HEK293 (cell line): ENCODE data around the gene CTNNA2.

ENCODE experiments used
- CTCF ChIA-PET: fragments of 350-600 bp; formaldehyde crosslinking; extraction: SDS; loops from one replicate; lab custom pipeline; 2021; ENCODE audit warnings: antibody characterized with exemption; lab: Yijun Ruan, JAX
- POLR2A ChIA-PET: fragments of 300-600 bp; formaldehyde crosslinking; extraction: SDS; loops from one replicate; lab custom pipeline; 2020; ENCODE audit warnings: antibody characterized with exemption, inconsistent platforms; lab: Yijun Ruan, JAX
- H3K27ac ChIP-seq: fragments of 200-500 bp; sonication (Bioruptor generic); 2 replicates; pipeline ENCODE4 v1.5.1; 2014; ENCODE audit warnings: low read depth, low read length, control low read depth, inconsistent platforms; ENCODE audit errors: extremely low read depth
- H3K36me3 ChIP-seq, 2 experiments: fragments of 200-500 bp in 1 of 2; sonication (Bioruptor generic) in 1 of 2; 1 replicate in 1 of 2; 2 replicates in 1 of 2; pipeline ENCODE4 v1.5.1; 2014 to 2017; ENCODE audit warnings: inconsistent platforms in 2 of 2, low read length in 2 of 2; ENCODE audit not compliant: control insufficient read depth in 2 of 2, insufficient read depth in 1 of 2
- H3K4me1 ChIP-seq: fragments of 200-500 bp; sonication (Bioruptor generic); 2 replicates; pipeline ENCODE4 v1.5.1; 2014; ENCODE audit warnings: mild to moderate bottlenecking, low read length, inconsistent platforms; ENCODE audit not compliant: control insufficient read depth, insufficient read depth
- H3K4me3 ChIP-seq: 2 replicates; pipeline ENCODE4 v1.5.1; 2011; ENCODE audit warnings: low read depth, mild to moderate bottlenecking, control low read depth, low read length, moderate library complexity
- H3K9me3 ChIP-seq: fragments of 200-500 bp; sonication (Bioruptor generic); 2 replicates; pipeline ENCODE4 v1.5.1; 2014; ENCODE audit warnings: low read depth, low read length, inconsistent platforms; ENCODE audit not compliant: control insufficient read depth, insufficient read depth
- BCL11A ChIP-seq: fragments of 450-650 bp; formaldehyde crosslinking; IDR thresholded peaks from 2 replicates; pipeline ENCODE4 v1.5.1; 2016; ENCODE audit warnings: low read depth, missing biosample characterization, missing genetic modification characterization
- CTCF ChIP-seq: fragments of 450-650 bp; formaldehyde crosslinking; IDR thresholded peaks from 2 replicates; pipeline ENCODE4 v1.5.1; 2016; ENCODE audit warnings: missing biosample characterization, missing genetic modification characterization
- OSR2 ChIP-seq: fragments of 450-650 bp; formaldehyde crosslinking; IDR thresholded peaks from 2 replicates; pipeline ENCODE4 v1.5.1; 2016; ENCODE audit warnings: missing biosample characterization, missing genetic modification characterization
- PRDM1 ChIP-seq: fragments of 450-650 bp; formaldehyde crosslinking; IDR thresholded peaks from 2 replicates; pipeline ENCODE4; 2016; ENCODE audit warnings: missing biosample characterization, missing genetic modification characterization
- PRDM10 ChIP-seq: fragments of 450-650 bp; formaldehyde crosslinking; IDR thresholded peaks from 2 replicates; pipeline ENCODE4 v1.5.1; 2016; ENCODE audit warnings: missing biosample characterization, missing genetic modification characterization
- YY2 ChIP-seq: fragments of 450-650 bp; formaldehyde crosslinking; IDR thresholded peaks from 2 replicates; pipeline ENCODE4 v1.5.1; 2016; ENCODE audit warnings: missing biosample characterization, missing genetic modification characterization
- ZNF169 ChIP-seq: fragments of 450-650 bp; formaldehyde crosslinking; IDR thresholded peaks from 2 replicates; pipeline ENCODE4 v1.5.1; 2016; ENCODE audit warnings: missing biosample characterization, missing genetic modification characterization
- ZNF23 ChIP-seq: fragments of 450-650 bp; formaldehyde crosslinking; IDR thresholded peaks from 2 replicates; pipeline ENCODE4 v1.5.1; 2016; ENCODE audit warnings: missing biosample characterization, missing genetic modification characterization, borderline replicate concordance
- ZNF514 ChIP-seq: fragments of 450-650 bp; formaldehyde crosslinking; IDR thresholded peaks from 2 replicates; pipeline ENCODE4 v1.5.1; 2016; ENCODE audit warnings: missing biosample characterization, missing genetic modification characterization
- ZNF530 ChIP-seq: fragments of 450-650 bp; formaldehyde crosslinking; IDR thresholded peaks from 2 replicates; pipeline ENCODE4 v1.5.1; 2016; ENCODE audit warnings: low read depth, missing biosample characterization, missing genetic modification characterization
- ZNF555 ChIP-seq: fragments of 450-650 bp; formaldehyde crosslinking; conservative IDR thresholded peaks from 2 replicates; pipeline ENCODE4 v1.5.1; 2017; ENCODE audit warnings: missing biosample characterization, mild to moderate bottlenecking, missing genetic modification characterization, inconsistent platforms
- ZNF621 ChIP-seq: fragments of 450-650 bp; formaldehyde crosslinking; IDR thresholded peaks from 2 replicates; pipeline ENCODE4 v1.5.1; 2017; ENCODE audit warnings: missing biosample characterization, missing genetic modification characterization
- ZNF692 ChIP-seq: fragments of 450-650 bp; formaldehyde crosslinking; IDR thresholded peaks from 2 replicates; pipeline ENCODE4 v1.5.1; 2016; ENCODE audit warnings: missing biosample characterization, missing genetic modification characterization
- ZNF76 ChIP-seq: fragments of 450-650 bp; formaldehyde crosslinking; IDR thresholded peaks from 2 replicates; pipeline ENCODE4; 2016; ENCODE audit warnings: low read depth, missing biosample characterization, missing genetic modification characterization, borderline replicate concordance
- ZSCAN23 ChIP-seq: fragments of 450-650 bp; formaldehyde crosslinking; IDR thresholded peaks from 2 replicates; pipeline ENCODE4 v1.5.1; 2016; ENCODE audit warnings: missing biosample characterization, missing genetic modification characterization
- TF ChIP-seq, protein P1 (sequence below): fragments of 450-650 bp; formaldehyde crosslinking; conservative IDR thresholded peaks from 2 replicates; pipeline ENCODE4 v1.5.1; 2016; ENCODE audit warnings: low read depth, missing biosample characterization, missing genetic modification characterization

The CTNNA2 gene

GRCh38 chr2:79757526-79757925, 244.7 kb downstream of the CTNNA2 start (continued):
- TF ChIP-seq CTCF (no peak), OSR2 (tag by site-specific recombination) (no peak), ZNF555 (no peak), PRDM1 (tag by site-specific recombination) (no peak), ZNF514 (tag by site-specific recombination) (no peak)

DNA sequence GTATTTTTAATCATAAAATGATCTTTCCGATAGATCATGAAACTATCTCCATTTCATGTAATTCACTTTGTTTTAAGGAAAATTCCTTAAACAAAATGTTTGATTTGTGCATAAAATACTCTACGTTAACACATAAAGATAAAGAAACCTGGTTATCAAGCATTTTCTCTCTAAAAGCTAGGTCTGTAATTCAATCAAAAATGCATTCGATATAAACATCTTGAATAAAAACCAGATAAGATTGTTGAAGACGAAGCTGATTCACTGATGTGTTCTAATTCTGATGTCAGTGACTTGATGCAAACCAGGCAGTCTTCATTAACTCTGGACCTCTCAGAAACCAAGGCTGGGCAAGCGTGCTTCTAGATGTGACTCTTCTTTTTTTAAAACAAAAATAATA, 245.2 kb downstream of the CTNNA2 start:
- Histone ChIP-seq H3K36me3 (no peaks in the 10 kb centered on the region), H3K9me3 (no peaks in the 10 kb centered on the region), H3K4me3 (no peak overlapping the region), H3K27ac (no peak overlapping the region), H3K4me1 (no peaks in the 10 kb centered on the region)
- ChIA-PET POLR2A (no interaction called here), CTCF (no interaction called here)
- TF ChIP-seq ZNF530 (tag by site-specific recombination), result no peak
- TF ChIP-seq ZNF621 (tag by site-specific recombination), result no peak
- no peak for TF ChIP-seq PRDM10 (tag by site-specific recombination)
- TF ChIP-seq ZNF23 (tag by site-specific recombination), result no peak
- no peak for TF ChIP-seq YY2 (tag by site-specific recombination)
- no peak for TF ChIP-seq BCL11A
- no peak for TF ChIP-seq ZNF692 (tag by site-specific recombination)
- no peak for TF ChIP-seq ZNF76
- TF ChIP-seq ZSCAN23 (tag by site-specific recombination), result no peak
- TF ChIP-seq, protein P1, sequence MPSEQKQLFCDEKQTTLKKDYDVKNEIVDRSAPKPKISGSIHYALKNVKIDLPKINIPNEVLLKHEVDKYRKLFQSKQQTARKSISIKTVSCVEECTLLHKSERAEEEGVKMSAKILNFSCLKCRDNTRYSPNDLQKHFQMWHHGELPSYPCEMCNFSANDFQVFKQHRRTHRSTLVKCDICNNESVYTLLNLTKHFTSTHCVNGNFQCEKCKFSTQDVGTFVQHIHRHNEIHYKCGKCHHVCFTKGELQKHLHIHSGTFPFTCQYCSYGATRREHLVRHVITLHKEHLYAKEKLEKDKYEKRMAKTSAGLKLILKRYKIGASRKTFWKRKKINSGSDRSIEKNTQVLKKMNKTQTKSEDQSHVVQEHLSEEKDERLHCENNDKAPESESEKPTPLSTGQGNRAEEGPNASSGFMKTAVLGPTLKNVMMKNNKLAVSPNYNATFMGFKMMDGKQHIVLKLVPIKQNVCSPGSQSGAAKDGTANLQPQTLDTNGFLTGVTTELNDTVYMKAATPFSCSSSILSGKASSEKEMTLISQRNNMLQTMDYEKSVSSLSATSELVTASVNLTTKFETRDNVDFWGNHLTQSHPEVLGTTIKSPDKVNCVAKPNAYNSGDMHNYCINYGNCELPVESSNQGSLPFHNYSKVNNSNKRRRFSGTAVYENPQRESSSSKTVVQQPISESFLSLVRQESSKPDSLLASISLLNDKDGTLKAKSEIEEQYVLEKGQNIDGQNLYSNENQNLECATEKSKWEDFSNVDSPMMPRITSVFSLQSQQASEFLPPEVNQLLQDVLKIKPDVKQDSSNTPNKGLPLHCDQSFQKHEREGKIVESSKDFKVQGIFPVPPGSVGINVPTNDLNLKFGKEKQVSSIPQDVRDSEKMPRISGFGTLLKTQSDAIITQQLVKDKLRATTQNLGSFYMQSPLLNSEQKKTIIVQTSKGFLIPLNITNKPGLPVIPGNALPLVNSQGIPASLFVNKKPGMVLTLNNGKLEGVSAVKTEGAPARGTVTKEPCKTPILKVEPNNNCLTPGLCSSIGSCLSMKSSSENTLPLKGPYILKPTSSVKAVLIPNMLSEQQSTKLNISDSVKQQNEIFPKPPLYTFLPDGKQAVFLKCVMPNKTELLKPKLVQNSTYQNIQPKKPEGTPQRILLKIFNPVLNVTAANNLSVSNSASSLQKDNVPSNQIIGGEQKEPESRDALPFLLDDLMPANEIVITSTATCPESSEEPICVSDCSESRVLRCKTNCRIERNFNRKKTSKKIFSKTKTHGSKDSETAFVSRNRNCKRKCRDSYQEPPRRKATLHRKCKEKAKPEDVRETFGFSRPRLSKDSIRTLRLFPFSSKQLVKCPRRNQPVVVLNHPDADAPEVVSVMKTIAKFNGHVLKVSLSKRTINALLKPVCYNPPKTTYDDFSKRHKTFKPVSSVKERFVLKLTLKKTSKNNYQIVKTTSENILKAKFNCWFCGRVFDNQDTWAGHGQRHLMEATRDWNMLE (tag by site-specific recombination), result no peak
- TF ChIP-seq ZNF169 (tag by site-specific recombination), result no peak
